H1 (cell line): ENCODE results near the gene ALG9. TPM values are rescaled to one million over a fixed set of nuclear protein-coding genes. Genes with fewer than 3 reads are reported as not detected.
A peak's percentile ranks its signal among the peaks of the same experiment; 100 is the strongest.

Experiments
- BACH1 ChIP-seq: IDR thresholded peaks from 2 replicates; pipeline ENCODE4 v1.6.1; 2012; ENCODE audit warnings: low read length, improper control_type of control experiment
- CBX5 ChIP-seq: fragments of 300-800, 300-1000 bp; sonication (generic); IDR thresholded peaks from 2 replicates; pipeline ENCODE4 v1.7.1; 2016; ENCODE audit warnings: antibody characterized with exemption, low read length, low read depth
- CBX8 ChIP-seq: fragments of 300-800, 300-1000 bp; sonication (generic); IDR thresholded peaks from 2 replicates; pipeline ENCODE4 v1.7.1; 2016; ENCODE audit warnings: low read depth, low read length, borderline replicate concordance
- CEBPB ChIP-seq: IDR thresholded peaks from 2 replicates; pipeline ENCODE4 v1.6.1; 2012; ENCODE audit warnings: low read depth, low read length
- CHD1 ChIP-seq: IDR thresholded peaks from 2 replicates; pipeline ENCODE4 v1.6.1; 2012; ENCODE audit warnings: low read depth, low read length, improper control_type of control experiment
- CREB1 ChIP-seq: IDR thresholded peaks from 2 replicates; pipeline ENCODE4 v1.6.1; 2012; ENCODE audit warnings: inconsistent platforms
- E2F6 ChIP-seq: IDR thresholded peaks from 2 replicates; pipeline ENCODE4 v1.6.1; 2012; ENCODE audit warnings: inconsistent platforms
- GABPA ChIP-seq: IDR thresholded peaks from 2 replicates; pipeline ENCODE4 v1.6.1; 2011; ENCODE audit warnings: mild to moderate bottlenecking, low read length, moderate library complexity, borderline replicate concordance; ENCODE audit not compliant: insufficient read depth
- GTF2F1 ChIP-seq: IDR thresholded peaks from 2 replicates; pipeline ENCODE4 v1.6.1; 2012; ENCODE audit warnings: low read depth, low read length, improper control_type of control experiment, borderline replicate concordance
- HDAC2 ChIP-seq, 2 experiments: fragments of 300-600 bp in 1 of 2; sonication (generic) in 1 of 2; IDR thresholded peaks; 2 replicates each; pipeline ENCODE4 v1.6.1; 2011 to 2012; ENCODE audit warnings: low read depth in 2 of 2, low read length in 2 of 2, mild to moderate bottlenecking in 2 of 2, moderate library complexity in 2 of 2, borderline replicate concordance in 1 of 2, inconsistent platforms in 1 of 2
- KDM4A ChIP-seq: IDR thresholded peaks from one replicate; pipeline ENCODE4 v1.7.1; 2012; ENCODE audit warnings: low read depth, mild to moderate bottlenecking, moderate library complexity, low read length, inconsistent platforms; ENCODE audit not compliant: severe bottlenecking
- NANOG ChIP-seq: IDR thresholded peaks from 2 replicates; pipeline ENCODE4 v1.6.1; 2011; ENCODE audit warnings: low read length, low read depth, mild to moderate bottlenecking, inconsistent platforms; ENCODE audit not compliant: insufficient read depth, poor library complexity, severe bottlenecking
- PHF8 ChIP-seq: fragments of 200-600 bp; sonication (generic); conservative IDR thresholded peaks from 2 replicates; pipeline ENCODE4 v1.7.1; 2012; ENCODE audit warnings: low read depth, mild to moderate bottlenecking, inconsistent platforms, low read length, moderate library complexity
- RFX5 ChIP-seq: IDR thresholded peaks from 2 replicates; pipeline ENCODE4 v1.6.1; 2011; ENCODE audit warnings: low read depth, low read length, improper control_type of control experiment, borderline replicate concordance
- RNF2 ChIP-seq: fragments of 200-900, 300-1000 bp; sonication (generic); IDR thresholded peaks from 2 replicates; pipeline ENCODE4 v1.7.1; 2016; ENCODE audit warnings: borderline replicate concordance, low read depth, mild to moderate bottlenecking, antibody characterized with exemption, low read length; ENCODE audit not compliant: poor library complexity, severe bottlenecking; ENCODE audit errors: missing control alignments
- RXRA ChIP-seq: IDR thresholded peaks from 2 replicates; pipeline ENCODE4 v1.6.1; 2011; ENCODE audit warnings: low read depth, mild to moderate bottlenecking, low read length, moderate library complexity; ENCODE audit not compliant: insufficient read depth
- SIRT6 ChIP-seq: IDR thresholded peaks from one replicate; pipeline ENCODE4 v1.7.1; 2012; ENCODE audit warnings: low read length, inconsistent platforms
- SIX5 ChIP-seq: IDR thresholded peaks from 2 replicates; pipeline ENCODE4 v1.6.1; 2011; ENCODE audit warnings: mild to moderate bottlenecking, low read depth, low read length
- SRF ChIP-seq: IDR thresholded peaks from 2 replicates; pipeline ENCODE4 v1.6.1; 2011; ENCODE audit warnings: mild to moderate bottlenecking, low read depth, low read length, moderate library complexity
- TEAD4 ChIP-seq: IDR thresholded peaks from 2 replicates; pipeline ENCODE4 v1.6.1; 2012; ENCODE audit warnings: low read depth, low read length, inconsistent platforms, mixed read lengths
- YY1 ChIP-seq: IDR thresholded peaks from 2 replicates; pipeline ENCODE4 v1.6.1; 2011; ENCODE audit warnings: low read depth, mild to moderate bottlenecking, low read length
- ZNF274 ChIP-seq: IDR thresholded peaks from 2 replicates; pipeline ENCODE4 v1.7.0; 2012; ENCODE audit warnings: low read length, borderline replicate concordance; ENCODE audit errors: extremely low read depth
- polyA plus RNA-seq, 7 experiments: library from polyadenylated mRNA; depleted of rRNA in 3 of 7; stranded (reverse) in 5 of 7; unstranded in 2 of 7; fragments of >200 nt in 5 of 7; fragments of 200-250 nt in 2 of 7; gene quantifications; 1 replicate in 5 of 7; 2 replicates in 1 of 7; 4 replicates in 1 of 7; pipeline versions ENCODE4 v1.2.1 to v1.2.3, GENCODE V29; 2011 to 2013; ENCODE audit warnings: missing spikeins in 2 of 7, mixed read lengths in 2 of 7
- total RNA-seq: library from RNA; stranded (reverse); fragmentation: NEBNext Ultra II Directional; extraction: Animal tissue kit (Norgen Biotek cat#: 25700); gene quantifications from 2 replicates; pipeline ENCODE4 v1.2.1, GENCODE V29; 2021
- TF ChIP-seq, protein P1 (sequence below): IDR thresholded peaks from 2 replicates; pipeline ENCODE4 v1.6.1; 2012; ENCODE audit warnings: inconsistent platforms

ALG9 gene
- total and polyA plus RNA-seq, 2 of the 8 experiments (the other 6 are each of a cell fraction or from before 2014, with no cell fraction given): 23.5 to 24.5 TPM

GRCh38 chr11:111878849-111879636, 7.7 kb upstream of the ALG9 start, which contains the start of the genes CFAP68 and FDXACB1 (continued):
- TF ChIP-seq KDM4A: peak; percentile 97
- peak; percentile 91 for TF ChIP-seq PHF8
- TF ChIP-seq BACH1: peak; percentile 75
- TF ChIP-seq CBX8: no peak
- TF ChIP-seq CHD1: peak; percentile 49; the same call in 1 of the 2 replicates
- no peak for TF ChIP-seq RFX5
- TF ChIP-seq YY1: peak; percentile 79
- TF ChIP-seq SRF: peak; percentile 77; the same call in 1 of the 2 replicates
- no peak for TF ChIP-seq CBX5
- peak; percentile 99 for TF ChIP-seq CREB1
- TF ChIP-seq NANOG: no peak
- TF ChIP-seq E2F6: 0 out of 2 replicates have a peak, but pooled peaks have one; percentile 30
- TF ChIP-seq HDAC2 (IDR thresholded peaks at IDR 0.05; ENCODE audit: borderline replicate concordance in 1 of 2, low read depth in 2 of 2, low read length in 2 of 2): peak in 1 of 2 experiments; percentile 89; a peak in 2 of 4 replicates
- TF ChIP-seq TEAD4: peak; percentile 74; the same call in 1 of the 2 replicates
- TF ChIP-seq, protein P1, sequence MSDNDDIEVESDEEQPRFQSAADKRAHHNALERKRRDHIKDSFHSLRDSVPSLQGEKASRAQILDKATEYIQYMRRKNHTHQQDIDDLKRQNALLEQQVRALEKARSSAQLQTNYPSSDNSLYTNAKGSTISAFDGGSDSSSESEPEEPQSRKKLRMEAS: peak; percentile 48
- no peak for TF ChIP-seq SIX5
- TF ChIP-seq SIRT6: no peak
- no peak for TF ChIP-seq RNF2
- no peak for TF ChIP-seq ZNF274
- TF ChIP-seq CEBPB: no peak
- TF ChIP-seq GABPA: peak; percentile 82; the same call in 1 of the 2 replicates
- TF ChIP-seq RXRA: no peak
- no peak for TF ChIP-seq GTF2F1
